ENCODE measurements around the gene KRTCAP3. TPM values are rescaled to one million over a fixed set of nuclear protein-coding genes. Genes with fewer than 3 reads are reported as not detected.
A peak's percentile ranks its signal among the peaks of the same experiment; 100 is the strongest.

KRTCAP3 gene
- total RNA-seq, 1 experiment from 2014 or later = 4.1 TPM

GRCh38 chr2:27409321-27410073 is 32.7 kb upstream of the KRTCAP3 start, which contains the start of gene PPM1G:
PPM1G (minus strand) TSS chr2:27409591; CDS start chr2:27409422, 169 bp downstream.
- CTCF ChIA-PET = interaction anchor here (0.5 to 3.8 kb wide), 4 partner anchors 11 to 1717 kb away, joined by 3 to 29 read pairs (median 10); partner anchors contain the start of gene NRBP1
- DNase-seq (ENCODE audit: unreplicated experiment) = peak; percentile 91
- BruUV-seq (replicated peaks) = no TSS peak
- no peaks in the 10 kb centered on the region for H3K9me3 Mint-ChIP-seq (ENCODE audit: unreplicated experiment)
- peaks cover 15% of the 10 kb centered on the region for H3K4me1 Mint-ChIP-seq (ENCODE audit: insufficient read depth, unreplicated experiment)
- H3K27ac Mint-ChIP-seq (ENCODE audit: low read depth, unreplicated experiment) = peak within 1 kb of the TSS; percentile 78
- intact Hi-C loops (cut with micrococcal nuclease) = loop anchor here (1.0 to 10.0 kb wide), 3 partner anchors 19 to 215 kb away; partner anchors contain the start of genes CCDC121, GPN1, IFT172 and NRBP1
- H3K4me3 Mint-ChIP-seq (ENCODE audit: unreplicated experiment) = peak within 1 kb of the TSS; percentile 77
- POLR2A ChIA-PET = interaction anchor here (0.6 to 6.2 kb wide), 38 partner anchors 8 to 1325 kb away, joined by 3 to 205 read pairs (median 6); partner anchors contain the start of genes ATRAID, CCDC121, EIF2B4 and GPN1
- H3K27me3 Mint-ChIP-seq (ENCODE audit: insufficient read depth, unreplicated experiment) = no peaks in the 10 kb centered on the region
- H3K36me3 Mint-ChIP-seq (ENCODE audit: insufficient read depth, unreplicated experiment) = peaks cover 21% of the 10 kb centered on the region
- no peak for TF ChIP-seq CTCF (IDR thresholded peaks at IDR 0.05; ENCODE audit: unreplicated experiment)

- no peak for DNase-seq (ENCODE audit: unreplicated experiment)
- intact Hi-C loops (cut with micrococcal nuclease) = no loop called here
- TF ChIP-seq CTCF (IDR thresholded peaks at IDR 0.05; ENCODE audit: unreplicated experiment) = no peak
- H3K4me3 Mint-ChIP-seq (ENCODE audit: unreplicated experiment) = no peak overlapping the region
- BruUV-seq (replicated peaks) = no TSS peak
- peaks cover 8% of the 10 kb centered on the region for H3K4me1 Mint-ChIP-seq (ENCODE audit: insufficient read depth, unreplicated experiment)
- no peaks in the 10 kb centered on the region for H3K36me3 Mint-ChIP-seq (ENCODE audit: insufficient read depth, unreplicated experiment)
- H3K27ac Mint-ChIP-seq (ENCODE audit: low read depth, unreplicated experiment) = no peak overlapping the region
- no peaks in the 10 kb centered on the region for H3K9me3 Mint-ChIP-seq (ENCODE audit: unreplicated experiment)
- no peaks in the 10 kb centered on the region for H3K27me3 Mint-ChIP-seq (ENCODE audit: insufficient read depth, unreplicated experiment)
- POLR2A ChIA-PET = interaction anchor here (2.0 kb wide), 1 partner anchor 16 kb away, joined by 9 read pairs; the partner anchor contains the start of gene NRBP1
- CTCF ChIA-PET = no interaction called here
Observed at GRCh38 chr2:27412419-27413152, 29.6 kb upstream of the KRTCAP3 start.

GRCh38 chr2:27416151-27416550 is 26.0 kb upstream of the KRTCAP3 start:
- Mint-ChIP-seq H3K27me3 (ENCODE audit: insufficient read depth, unreplicated experiment) (no peaks in the 10 kb centered on the region), H3K36me3 (ENCODE audit: insufficient read depth, unreplicated experiment) (no peaks in the 10 kb centered on the region), H3K27ac (ENCODE audit: low read depth, unreplicated experiment) (no peak overlapping the region), H3K4me1 (ENCODE audit: insufficient read depth, unreplicated experiment) (no peaks in the 10 kb centered on the region), H3K4me3 (ENCODE audit: unreplicated experiment) (no peak overlapping the region), H3K9me3 (ENCODE audit: unreplicated experiment) (no peaks in the 10 kb centered on the region)
- no peak for DNase-seq (ENCODE audit: unreplicated experiment)
- no peak for TF ChIP-seq CTCF (IDR thresholded peaks at IDR 0.05; ENCODE audit: unreplicated experiment)
- no TSS peak for BruUV-seq (replicated peaks)
- POLR2A ChIA-PET = no interaction called here
- intact Hi-C loops (cut with micrococcal nuclease) = no loop called here
- CTCF ChIA-PET = no interaction called here

GRCh38 chr2:27420996-27421395 is 21.2 kb upstream of the KRTCAP3 start:
- POLR2A ChIA-PET = interaction anchor here (0.5 to 3.2 kb wide), 6 partner anchors 8 to 162 kb away, joined by 3 to 29 read pairs (median 4); partner anchors contain the start of genes NRBP1, PPM1G, ZNF512 and ZNF513
- CTCF ChIA-PET = interaction anchor here (0.6 kb wide), 1 partner anchor 1084 kb away, joined by 3 read pairs; no protein-coding TSS in a partner anchor
- H3K27me3 Mint-ChIP-seq (ENCODE audit: insufficient read depth, unreplicated experiment) = no peaks in the 10 kb centered on the region
- DNase-seq (ENCODE audit: unreplicated experiment) = no peak
- H3K9me3 Mint-ChIP-seq (ENCODE audit: unreplicated experiment) = no peaks in the 10 kb centered on the region
- H3K36me3 Mint-ChIP-seq (ENCODE audit: insufficient read depth, unreplicated experiment) = no peaks in the 10 kb centered on the region
- H3K4me1 Mint-ChIP-seq (ENCODE audit: insufficient read depth, unreplicated experiment) = no peaks in the 10 kb centered on the region
- H3K27ac Mint-ChIP-seq (ENCODE audit: low read depth, unreplicated experiment) = no peak overlapping the region
- intact Hi-C loops (cut with micrococcal nuclease) = no loop called here
- H3K4me3 Mint-ChIP-seq (ENCODE audit: unreplicated experiment) = no peak overlapping the region
- TF ChIP-seq CTCF (IDR thresholded peaks at IDR 0.05; ENCODE audit: unreplicated experiment) = no peak
- BruUV-seq (replicated peaks) = no TSS peak
